ENCODE measurements around the gene RALGDS. TPM values are rescaled to one million over a fixed set of nuclear protein-coding genes. Genes with fewer than 3 reads are reported as not detected.

The RALGDS gene
- total and polyA plus RNA-seq, 2 experiments from 2014 or later = 50.4 to 58.3 TPM

DNA sequence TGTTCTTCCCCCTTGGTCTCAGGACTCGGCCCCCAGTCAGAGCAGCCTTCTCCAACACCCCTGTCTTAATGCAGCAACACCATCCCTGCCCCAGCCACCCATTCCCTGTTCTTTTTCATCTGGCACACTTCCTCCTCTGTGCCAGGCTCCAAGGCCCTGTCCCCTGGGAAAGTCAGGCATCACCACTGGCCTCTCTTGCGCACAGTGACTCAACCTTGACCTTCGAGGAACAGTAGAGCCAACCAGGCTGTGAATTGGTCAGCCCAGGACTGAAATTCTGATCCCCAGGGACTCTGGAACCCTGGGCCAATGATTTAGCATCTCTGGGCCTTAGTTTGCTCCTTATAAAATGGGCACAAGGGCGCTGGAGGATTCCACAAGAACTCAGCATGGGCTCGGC lies 10.5 kb upstream of the RALGDS start:
- Histone ChIP-seq H3K27ac (no peak overlapping the region), H3K27me3 (no peaks in the 10 kb centered on the region), H3K4me3 (no peak overlapping the region), H3K4me1 (ENCODE audit: low read depth) (peaks cover 27% of the 10 kb centered on the region), H3K9me3 (ENCODE audit: low read depth) (no peaks in the 10 kb centered on the region), H3K36me3 (no peaks in the 10 kb centered on the region)
- TF ChIP-seq, protein P1, sequence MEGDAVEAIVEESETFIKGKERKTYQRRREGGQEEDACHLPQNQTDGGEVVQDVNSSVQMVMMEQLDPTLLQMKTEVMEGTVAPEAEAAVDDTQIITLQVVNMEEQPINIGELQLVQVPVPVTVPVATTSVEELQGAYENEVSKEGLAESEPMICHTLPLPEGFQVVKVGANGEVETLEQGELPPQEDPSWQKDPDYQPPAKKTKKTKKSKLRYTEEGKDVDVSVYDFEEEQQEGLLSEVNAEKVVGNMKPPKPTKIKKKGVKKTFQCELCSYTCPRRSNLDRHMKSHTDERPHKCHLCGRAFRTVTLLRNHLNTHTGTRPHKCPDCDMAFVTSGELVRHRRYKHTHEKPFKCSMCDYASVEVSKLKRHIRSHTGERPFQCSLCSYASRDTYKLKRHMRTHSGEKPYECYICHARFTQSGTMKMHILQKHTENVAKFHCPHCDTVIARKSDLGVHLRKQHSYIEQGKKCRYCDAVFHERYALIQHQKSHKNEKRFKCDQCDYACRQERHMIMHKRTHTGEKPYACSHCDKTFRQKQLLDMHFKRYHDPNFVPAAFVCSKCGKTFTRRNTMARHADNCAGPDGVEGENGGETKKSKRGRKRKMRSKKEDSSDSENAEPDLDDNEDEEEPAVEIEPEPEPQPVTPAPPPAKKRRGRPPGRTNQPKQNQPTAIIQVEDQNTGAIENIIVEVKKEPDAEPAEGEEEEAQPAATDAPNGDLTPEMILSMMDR (IDR thresholded peaks at IDR 0.05; ENCODE audit: low read depth, low read length) = no peak
- DNase-seq (ENCODE audit: low read depth in 1 of 2, low spot score in 1 of 2) = no peak

DNA sequence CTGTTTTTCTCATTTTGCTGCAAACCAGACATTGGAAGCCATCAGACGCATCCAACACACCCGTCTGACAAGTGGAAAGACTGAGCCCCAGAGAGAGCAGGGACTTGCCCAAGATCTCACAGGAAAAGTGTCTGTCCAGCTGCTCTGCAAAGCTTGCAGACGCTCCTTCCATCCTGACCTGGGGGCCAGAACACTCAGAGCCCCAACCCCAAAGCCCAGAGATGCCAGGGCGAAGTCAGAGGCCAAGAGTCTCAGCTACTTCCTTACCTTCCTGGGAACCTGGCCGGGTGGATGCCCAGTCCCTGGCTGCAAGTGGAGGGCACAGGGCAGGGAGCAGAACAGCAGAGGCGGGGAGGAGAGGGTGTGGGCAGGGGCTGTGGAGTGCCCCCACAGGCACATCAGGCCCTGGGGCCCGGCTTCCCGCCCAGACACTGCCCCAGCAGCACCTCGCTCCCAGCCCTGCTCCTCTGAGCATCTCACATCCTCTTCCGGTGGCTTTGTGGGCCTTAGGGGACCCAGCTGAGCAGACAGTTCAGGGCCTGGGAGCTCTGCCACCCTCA lies 9.7 kb upstream of the RALGDS start:
- H3K4me1 ChIP-seq (ENCODE audit: low read depth) = peaks cover 33% of the 10 kb centered on the region
- no peak for DNase-seq (ENCODE audit: low read depth in 1 of 2, low spot score in 1 of 2)
- H3K27ac ChIP-seq = no peak overlapping the region
- H3K36me3 ChIP-seq = no peaks in the 10 kb centered on the region
- TF ChIP-seq, protein P1 (IDR thresholded peaks at IDR 0.05; ENCODE audit: low read depth, low read length) = no peak
- H3K27me3 ChIP-seq = no peaks in the 10 kb centered on the region
- no peaks in the 10 kb centered on the region for H3K9me3 ChIP-seq (ENCODE audit: low read depth)
- no peak overlapping the region for H3K4me3 ChIP-seq

DNA sequence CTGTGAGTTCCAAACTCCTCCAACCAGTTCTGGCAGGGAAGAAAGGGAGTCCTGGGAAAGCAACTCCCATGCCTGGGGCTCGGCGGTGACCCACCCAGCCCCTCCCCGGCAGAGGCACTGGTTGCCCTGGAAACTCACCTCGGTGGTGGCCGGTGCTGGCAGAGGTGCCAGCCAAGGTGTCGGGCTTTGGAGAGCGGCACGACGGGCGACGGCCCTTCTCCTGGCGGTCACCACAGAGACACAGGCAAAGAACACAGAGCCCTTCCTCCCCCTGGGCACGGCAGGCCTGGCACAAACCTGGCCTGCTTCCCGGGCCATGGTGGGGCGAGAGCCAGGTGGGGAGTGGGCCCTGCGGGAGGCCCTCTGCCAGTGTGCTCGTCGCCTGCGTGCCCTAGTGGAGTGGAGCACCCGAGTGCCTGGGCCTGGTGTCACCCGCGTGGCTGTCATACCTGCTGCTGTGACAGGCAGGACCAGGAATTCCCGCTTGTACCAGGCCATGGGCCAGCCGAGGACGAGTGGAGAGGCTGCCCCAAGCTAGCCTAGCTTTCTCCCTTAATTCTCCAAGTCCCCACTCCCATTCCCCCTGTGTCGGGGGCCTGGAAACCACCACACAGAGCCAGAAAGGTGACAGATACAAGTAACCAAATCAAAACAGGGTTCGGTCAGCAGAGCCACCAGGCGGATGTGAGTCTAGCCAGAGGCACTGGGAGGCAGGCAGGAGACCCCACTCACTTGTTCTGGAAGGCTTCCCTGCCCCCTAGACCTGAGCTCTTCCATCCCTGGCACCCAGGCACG lies 8.2 kb upstream of the RALGDS start:
- TF ChIP-seq, protein P1 (IDR thresholded peaks at IDR 0.05; ENCODE audit: low read depth, low read length) = no peak
- peaks cover 30% of the 10 kb centered on the region for H3K4me1 ChIP-seq (ENCODE audit: low read depth)
- no peaks in the 10 kb centered on the region for H3K9me3 ChIP-seq (ENCODE audit: low read depth)
- no peaks in the 10 kb centered on the region for H3K36me3 ChIP-seq
- H3K4me3 ChIP-seq = no peak overlapping the region
- H3K27ac ChIP-seq = no peak overlapping the region
- no peaks in the 10 kb centered on the region for H3K27me3 ChIP-seq
- DNase-seq (ENCODE audit: low read depth in 1 of 2, low spot score in 1 of 2) = no peak

DNA sequence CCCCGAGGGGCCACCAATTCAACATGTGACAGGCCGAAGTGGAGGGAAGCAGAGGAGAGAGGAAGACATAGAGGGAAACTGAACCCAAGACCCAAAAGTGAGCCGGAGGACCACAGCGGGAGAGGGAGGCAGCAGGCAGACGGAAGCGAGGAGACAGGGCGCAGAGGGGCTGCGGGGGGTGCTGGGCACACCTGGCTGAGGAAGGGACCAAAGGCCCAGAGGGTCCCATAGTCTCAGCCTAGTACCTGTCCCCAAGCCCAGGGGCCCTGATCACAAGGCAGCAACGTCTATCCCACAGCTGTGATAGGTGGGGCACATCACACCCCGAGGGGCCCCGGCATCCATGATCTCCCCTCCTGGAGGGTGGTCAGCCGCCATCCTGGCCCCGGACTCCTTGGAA lies 7.1 kb upstream of the RALGDS start:
- no peak overlapping the region for H3K4me3 ChIP-seq
- no peak overlapping the region for H3K27ac ChIP-seq
- TF ChIP-seq, protein P1 (IDR thresholded peaks at IDR 0.05; ENCODE audit: low read depth, low read length) = no peak
- no peaks in the 10 kb centered on the region for H3K36me3 ChIP-seq
- no peaks in the 10 kb centered on the region for H3K9me3 ChIP-seq (ENCODE audit: low read depth)
- DNase-seq (ENCODE audit: low read depth in 1 of 2, low spot score in 1 of 2) = no peak
- peaks cover 29% of the 10 kb centered on the region for H3K4me1 ChIP-seq (ENCODE audit: low read depth)
- no peaks in the 10 kb centered on the region for H3K27me3 ChIP-seq

DNA sequence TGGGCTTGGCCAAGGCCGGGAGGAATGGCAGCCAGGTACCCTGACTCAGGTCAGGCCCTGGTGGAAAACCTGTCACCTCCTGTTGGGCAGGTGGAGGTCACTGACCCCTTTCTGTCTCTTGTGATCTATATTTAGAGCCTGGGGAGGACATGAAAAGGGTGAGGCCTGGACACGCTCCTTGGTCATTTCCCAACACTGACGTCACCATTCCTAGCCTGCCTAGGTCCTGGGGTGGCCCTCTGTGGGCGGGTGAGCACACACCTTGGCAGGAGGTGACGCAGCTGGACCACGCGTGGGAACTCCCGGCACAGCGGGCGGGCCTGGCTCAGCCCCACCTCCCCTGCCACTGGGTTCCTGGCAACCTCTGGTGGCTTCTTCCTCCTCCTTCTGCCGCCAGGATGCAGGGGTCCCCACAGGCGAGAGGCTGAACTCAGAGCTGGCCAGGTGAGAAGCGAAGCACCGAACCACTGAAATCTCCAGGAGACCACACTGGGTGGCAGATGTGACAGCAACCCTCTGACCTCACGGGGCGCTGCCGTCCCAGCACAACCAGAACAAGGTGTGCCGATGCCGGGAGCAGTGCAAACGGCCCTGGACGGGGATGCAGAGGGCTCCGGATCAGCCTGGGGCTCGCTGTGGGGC lies 6.4 kb upstream of the RALGDS start:
- Histone ChIP-seq H3K4me3 (no peak overlapping the region), H3K36me3 (no peaks in the 10 kb centered on the region), H3K4me1 (ENCODE audit: low read depth) (peaks cover 33% of the 10 kb centered on the region), H3K27ac (peak overlapping the region; percentile 65), H3K9me3 (ENCODE audit: low read depth) (no peaks in the 10 kb centered on the region), H3K27me3 (no peaks in the 10 kb centered on the region)
- TF ChIP-seq, protein P1 (IDR thresholded peaks at IDR 0.05; ENCODE audit: low read depth, low read length) = no peak
- DNase-seq (ENCODE audit: low read depth in 1 of 2, low spot score in 1 of 2) = no peak

Data from cardiac muscle cell (in vitro differentiated cells and primary cell).